ACC112 (cell line): Measurements from ENCODE around the gene NHEJ1.

Experiments
- H2AFZ ChIP-seq: fragments of 200-600 bp; sonication (generic); one replicate; pipeline ENCODE4 v1.6.0; 2017; ENCODE audit warnings: antibody characterized with exemption, low read length; ENCODE audit not compliant: unreplicated experiment
- H3K27ac ChIP-seq: fragments of 200-600 bp; sonication (generic); 2 replicates; pipeline ENCODE4 v1.5.1; 2014; ENCODE audit warnings: low read depth, mild to moderate bottlenecking, antibody characterized with exemption, low read length, moderate library complexity
- H3K27me3 ChIP-seq: fragments of 200-600 bp; sonication (generic); 2 replicates; pipeline ENCODE4 v1.6.1; 2014; ENCODE audit warnings: mild to moderate bottlenecking, antibody characterized with exemption, low read length, moderate library complexity, mixed read lengths; ENCODE audit not compliant: insufficient read depth
- H3K36me3 ChIP-seq: fragments of 200-600 bp; sonication (generic); 2 replicates; pipeline ENCODE4 v1.6.1; 2016; ENCODE audit warnings: mild to moderate bottlenecking, antibody characterized with exemption, low read length, moderate library complexity, mixed read lengths; ENCODE audit not compliant: insufficient read depth
- H3K4me1 ChIP-seq: fragments of 200-600 bp; sonication (generic); one replicate; pipeline ENCODE4 v1.6.1; 2016; ENCODE audit warnings: low read length, mixed read lengths; ENCODE audit not compliant: insufficient read depth, unreplicated experiment, control insufficient read depth
- H3K4me3 ChIP-seq: fragments of 200-600 bp; sonication (generic); 2 replicates; pipeline ENCODE4 v1.5.1; 2014; ENCODE audit warnings: mild to moderate bottlenecking, low read depth, low read length
- H3K79me2 ChIP-seq: fragments of 200-600 bp; sonication (generic); one replicate; pipeline ENCODE4 v1.6.0; 2016; ENCODE audit warnings: low read length; ENCODE audit not compliant: control insufficient read depth, unreplicated experiment, insufficient read depth

The NHEJ1 gene

DNA sequence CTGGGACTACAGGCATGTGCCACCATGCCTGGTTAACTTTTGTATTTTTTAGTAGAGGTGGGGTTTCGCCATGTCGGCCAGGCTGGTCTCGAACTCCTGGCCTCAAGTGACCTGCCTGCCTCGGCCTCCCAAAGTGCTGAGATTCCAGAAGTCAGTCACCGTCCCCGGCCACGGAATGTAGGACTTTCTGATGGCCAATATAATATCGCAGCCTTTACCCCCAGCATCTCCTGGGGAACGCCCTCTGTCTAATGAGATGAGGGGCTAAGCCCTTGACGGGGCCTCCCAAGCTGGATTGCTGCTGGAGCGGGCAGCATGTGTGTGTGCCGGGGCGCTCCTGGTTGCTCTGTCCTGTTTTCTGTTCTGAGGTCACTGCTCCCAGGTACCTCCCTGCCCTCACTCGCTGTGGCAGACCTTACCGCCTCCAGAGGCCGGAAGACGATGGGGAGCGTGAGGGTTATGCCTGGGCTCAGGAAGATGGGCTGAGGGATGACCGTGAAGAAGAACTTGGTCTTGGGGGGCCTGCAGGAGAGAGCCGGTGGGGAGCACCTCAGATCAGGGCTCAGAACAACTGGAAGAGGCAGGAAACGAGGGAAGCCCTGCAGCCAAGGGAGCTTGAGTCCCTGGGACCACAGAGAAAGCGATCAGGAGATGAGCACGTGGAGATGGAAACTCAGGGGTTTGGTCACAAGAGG is 128.4 kb downstream of the NHEJ1 start:
- H3K4me1 ChIP-seq, result no peaks in the 10 kb centered on the region
- H3K27me3 ChIP-seq, result peaks cover 57% of the 10 kb centered on the region
- no peaks in the 10 kb centered on the region for H3K79me2 ChIP-seq

DNA sequence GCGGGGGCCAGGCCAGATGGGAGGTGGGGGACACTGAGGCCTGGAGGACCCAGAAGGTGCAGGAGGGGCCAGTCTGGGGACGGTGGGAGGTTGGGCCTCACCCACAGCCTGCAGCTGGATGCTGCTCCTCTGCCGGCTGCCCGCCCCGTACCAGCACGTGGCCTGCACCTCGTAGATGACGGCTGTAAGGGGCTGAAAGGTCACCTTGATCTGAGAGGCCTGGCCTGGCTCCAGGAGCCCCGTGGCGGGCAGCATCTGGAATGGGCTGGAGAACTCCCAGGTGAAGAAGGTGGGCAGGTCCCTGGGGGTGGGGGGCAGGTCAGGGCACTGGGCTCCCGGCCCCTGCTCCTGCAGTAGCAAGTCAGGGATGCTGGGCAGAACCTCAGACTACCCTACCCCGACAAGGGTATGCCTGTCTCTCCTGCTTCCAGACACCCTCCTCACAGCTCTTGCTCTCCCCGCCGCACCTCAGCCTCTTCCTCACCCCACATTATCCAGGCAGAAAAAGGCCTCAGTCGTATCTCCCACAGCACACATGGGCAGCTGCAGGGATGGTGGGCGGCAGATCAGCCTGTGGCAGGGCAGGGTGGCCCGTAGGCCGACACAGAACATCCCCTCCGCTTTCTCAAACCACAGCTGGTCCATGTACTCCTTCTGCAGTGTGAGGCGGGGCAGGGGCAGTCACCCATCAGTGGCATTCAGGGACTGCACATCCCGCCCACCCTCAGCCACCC is 129.4 kb downstream of the NHEJ1 start:
- Histone ChIP-seq H3K27me3 (peaks cover 51% of the 10 kb centered on the region), H3K27ac (no peak overlapping the region), H3K4me3 (no peak overlapping the region), H2AFZ (no peak overlapping the region), H3K4me1 (no peaks in the 10 kb centered on the region), H3K36me3 (no peaks in the 10 kb centered on the region), H3K79me2 (no peaks in the 10 kb centered on the region)

More for the DNA sequence above, 128.4 kb downstream of the NHEJ1 start:
- Histone ChIP-seq H2AFZ (no peak overlapping the region), H3K4me3 (no peak overlapping the region), H3K27ac (no peak overlapping the region), H3K36me3 (no peaks in the 10 kb centered on the region)

DNA sequence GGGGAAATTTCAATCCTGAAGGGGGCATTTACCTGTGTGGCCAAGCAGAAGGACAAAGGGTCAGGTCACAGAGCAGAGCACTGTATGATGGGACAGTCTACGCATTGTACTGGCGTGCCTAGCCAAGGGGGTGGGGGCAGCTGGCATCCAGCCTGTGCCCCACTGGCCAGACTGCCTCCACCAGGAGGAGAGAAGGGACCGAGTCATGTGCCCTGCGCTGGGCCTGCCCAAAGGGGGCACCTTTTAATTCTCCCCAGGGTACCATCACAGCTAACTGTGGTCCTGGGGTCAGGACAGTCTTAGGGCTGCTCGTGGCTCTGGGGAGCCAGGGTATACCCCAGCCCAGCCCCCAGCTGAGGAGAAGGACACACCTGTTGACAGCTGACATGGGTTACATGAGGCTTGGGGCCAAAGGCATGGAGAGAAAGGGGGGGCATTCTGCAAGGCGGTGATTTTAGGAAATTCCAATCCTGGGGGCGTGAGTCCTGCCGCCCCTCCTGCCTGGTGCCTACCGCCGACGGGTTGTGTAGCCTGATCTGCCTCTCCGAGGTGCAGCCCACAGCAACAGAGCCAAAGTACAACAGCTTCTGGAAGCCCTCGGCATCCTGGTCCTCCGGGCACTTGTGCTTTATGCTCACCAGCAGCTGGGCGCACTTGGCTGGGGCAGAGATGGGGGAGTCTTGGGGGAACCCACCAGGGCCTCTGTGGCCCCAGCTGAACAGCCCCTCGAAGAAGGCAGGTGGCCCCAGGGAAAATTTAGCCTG is 130.3 kb downstream of the NHEJ1 start:
- no peak overlapping the region for H2AFZ ChIP-seq
- H3K4me1 ChIP-seq, result no peaks in the 10 kb centered on the region
- peaks cover 46% of the 10 kb centered on the region for H3K27me3 ChIP-seq
- H3K36me3 ChIP-seq, result no peaks in the 10 kb centered on the region
- no peaks in the 10 kb centered on the region for H3K79me2 ChIP-seq
- no peak overlapping the region for H3K4me3 ChIP-seq
- no peak overlapping the region for H3K27ac ChIP-seq

DNA sequence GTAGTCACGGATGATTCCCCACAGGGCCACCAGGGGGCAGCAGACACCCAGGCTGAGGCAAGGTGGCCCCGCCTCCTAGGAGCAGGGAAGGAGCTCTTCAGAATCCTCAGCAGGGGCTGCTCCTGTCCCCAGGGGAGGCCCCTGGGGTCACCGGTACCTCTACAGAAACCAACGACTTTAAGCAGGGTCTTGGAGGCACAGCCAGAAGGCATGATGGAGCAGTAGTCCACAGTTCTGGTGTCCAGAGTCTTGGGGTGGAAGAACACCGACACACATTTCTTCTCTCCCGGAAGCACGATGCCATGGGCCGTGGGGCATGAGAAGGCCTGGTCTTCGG is 130.8 kb downstream of the NHEJ1 start:
- H3K36me3 ChIP-seq, result no peaks in the 10 kb centered on the region
- no peaks in the 10 kb centered on the region for H3K4me1 ChIP-seq
- no peak overlapping the region for H3K27ac ChIP-seq
- H2AFZ ChIP-seq, result no peak overlapping the region
- H3K4me3 ChIP-seq, result no peak overlapping the region
- H3K79me2 ChIP-seq, result no peaks in the 10 kb centered on the region
- H3K27me3 ChIP-seq, result peaks cover 41% of the 10 kb centered on the region

GRCh38 chr2:219028996-219029828 is 131.4 kb downstream of the NHEJ1 start:
- Histone ChIP-seq H3K4me3 (no peak overlapping the region), H2AFZ (no peak overlapping the region), H3K36me3 (no peaks in the 10 kb centered on the region), H3K4me1 (no peaks in the 10 kb centered on the region), H3K27ac (no peak overlapping the region), H3K27me3 (peaks cover 35% of the 10 kb centered on the region), H3K79me2 (no peaks in the 10 kb centered on the region)

- Histone ChIP-seq H3K4me1 (no peaks in the 10 kb centered on the region), H3K27ac (no peak overlapping the region), H3K36me3 (no peaks in the 10 kb centered on the region), H3K79me2 (no peaks in the 10 kb centered on the region), H3K27me3 (peaks cover 29% of the 10 kb centered on the region), H2AFZ (no peak overlapping the region), H3K4me3 (no peak overlapping the region)
Observed at GRCh38 chr2:219028141-219028540, 132.5 kb downstream of the NHEJ1 start.

GRCh38 chr2:219027511-219028055 is 133.0 kb downstream of the NHEJ1 start:
- H3K79me2 ChIP-seq, result no peaks in the 10 kb centered on the region
- H3K27me3 ChIP-seq, result peaks cover 28% of the 10 kb centered on the region
- H3K4me1 ChIP-seq, result no peaks in the 10 kb centered on the region

DNA sequence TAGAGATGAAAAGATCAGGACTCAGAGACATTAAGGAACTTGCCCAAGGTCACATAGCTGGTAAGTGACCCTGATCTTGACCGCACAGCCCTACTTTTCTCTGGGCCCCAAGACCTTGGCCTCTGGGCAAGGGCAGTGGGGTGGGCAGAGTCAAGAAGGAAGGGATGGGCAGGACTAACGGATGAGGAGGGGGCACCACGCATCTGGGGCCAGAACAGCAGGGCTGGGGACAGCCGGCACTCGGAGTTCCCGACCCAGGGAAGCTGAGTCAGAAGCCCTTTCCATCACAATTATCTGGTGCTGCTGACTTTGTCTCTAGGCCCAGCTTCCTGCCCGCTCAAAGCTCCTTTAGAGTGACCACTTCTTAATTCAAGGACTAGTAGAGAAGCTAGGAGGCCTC is 133.7 kb downstream of the NHEJ1 start:
- Histone ChIP-seq H3K4me1 (no peaks in the 10 kb centered on the region), H3K4me3 (no peak overlapping the region), H3K27me3 (peaks cover 22% of the 10 kb centered on the region), H2AFZ (no peak overlapping the region), H3K79me2 (no peaks in the 10 kb centered on the region), H3K36me3 (no peaks in the 10 kb centered on the region), H3K27ac (no peak overlapping the region)

More at GRCh38 chr2:219027511-219028055, 133.0 kb downstream of the NHEJ1 start:
- Histone ChIP-seq H2AFZ (no peak overlapping the region), H3K4me3 (no peak overlapping the region), H3K36me3 (no peaks in the 10 kb centered on the region), H3K27ac (no peak overlapping the region)

- H3K4me1 ChIP-seq, result no peaks in the 10 kb centered on the region
- no peak overlapping the region for H3K27ac ChIP-seq
- H3K36me3 ChIP-seq, result no peaks in the 10 kb centered on the region
- H3K27me3 ChIP-seq, result peaks cover 20% of the 10 kb centered on the region
- H2AFZ ChIP-seq, result no peak overlapping the region
- no peaks in the 10 kb centered on the region for H3K79me2 ChIP-seq
- no peak overlapping the region for H3K4me3 ChIP-seq
Observed at GRCh38 chr2:219025637-219026585, 134.7 kb downstream of the NHEJ1 start.
